ENCODE results near the gene ERC2.

Gene ERC2

DNA sequence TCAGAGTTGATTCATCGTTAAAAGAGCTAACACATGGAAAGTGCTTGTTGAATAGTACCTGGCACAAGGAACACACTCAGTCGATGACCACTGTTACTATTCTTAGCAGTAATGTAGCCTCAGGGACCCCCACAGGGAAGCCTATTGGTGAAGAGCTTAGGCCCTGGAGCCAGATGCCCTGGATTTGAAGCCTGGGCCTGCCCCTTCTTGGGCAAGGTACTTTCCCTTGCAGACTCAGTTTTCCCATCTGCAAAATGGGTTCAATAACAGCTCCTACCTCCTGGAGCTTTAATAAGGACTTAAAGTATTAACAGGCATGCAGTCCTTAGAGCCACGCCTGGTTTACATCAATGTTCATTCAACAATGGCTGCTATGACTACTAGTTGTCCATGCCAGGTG, 884.2 kb downstream of the ERC2 start:
- no peak for DNase-seq (ENCODE audit: low read depth)

DNA sequence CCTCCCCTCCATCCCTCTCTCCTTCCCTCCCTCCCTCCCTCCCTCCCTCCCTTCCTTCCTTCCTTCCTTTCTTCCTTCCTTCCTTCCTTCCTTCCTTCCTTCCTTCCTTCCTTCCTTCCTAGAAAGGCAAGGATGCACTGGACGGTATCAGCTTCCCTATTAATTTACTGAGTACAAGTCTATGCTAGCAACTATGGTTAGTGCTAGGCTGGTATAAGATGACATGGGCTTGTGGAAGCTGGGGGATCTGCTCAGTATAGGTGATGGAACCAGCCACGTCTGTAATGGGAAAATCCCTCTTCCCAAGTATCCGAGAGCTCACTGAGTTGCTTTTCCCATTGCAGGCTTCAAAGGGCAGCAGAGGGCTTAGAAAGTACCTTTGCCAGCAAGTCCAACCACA, 884.8 kb downstream of the ERC2 start:
- DNase-seq (ENCODE audit: low read depth), result no peak

DNA sequence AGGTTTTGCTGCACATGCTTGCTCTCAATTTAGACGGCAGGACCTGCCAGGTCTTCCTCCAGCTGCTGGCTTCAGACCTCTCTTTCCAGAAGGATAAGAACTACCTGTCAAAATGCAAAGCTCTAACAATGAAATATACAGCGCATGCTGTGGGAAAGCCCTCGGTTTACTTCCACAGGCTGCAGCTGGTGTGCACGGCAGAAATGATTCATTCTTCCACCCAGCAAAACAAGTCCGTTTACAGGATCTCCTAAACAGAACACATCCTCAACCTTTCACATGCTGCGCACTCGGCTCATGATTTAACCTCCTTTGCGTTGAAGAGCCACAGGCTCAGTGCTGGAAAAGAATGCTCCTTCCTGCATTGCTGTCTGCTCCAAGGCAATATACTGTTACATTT, 888.8 kb downstream of the ERC2 start:
- no peak for DNase-seq (ENCODE audit: low read depth)

- no peak for DNase-seq (ENCODE audit: low read depth)
Observed at GRCh38 chr3:55576621-55577388, 891.5 kb downstream of the ERC2 start.

DNA sequence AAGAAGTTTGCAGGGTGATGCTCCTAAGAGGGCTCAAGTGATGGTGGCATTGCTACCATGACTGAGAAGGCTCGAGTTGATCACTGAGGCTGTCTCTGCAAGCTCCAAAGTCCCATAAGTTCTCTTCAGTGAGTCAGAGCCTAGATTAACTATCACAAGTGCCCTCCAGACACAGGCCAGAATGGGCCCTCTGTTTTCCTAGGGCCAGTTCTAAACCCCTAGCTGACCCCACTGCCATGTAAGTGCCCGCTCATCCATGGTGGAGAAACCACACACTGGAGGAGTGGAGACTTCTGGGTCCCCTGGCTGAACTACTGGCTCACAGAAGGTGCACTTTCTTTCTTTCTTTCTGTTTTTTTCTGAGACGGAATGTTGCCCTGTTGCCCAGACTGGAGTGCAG, 893.6 kb downstream of the ERC2 start:
- no peak for DNase-seq (ENCODE audit: low read depth)

DNA sequence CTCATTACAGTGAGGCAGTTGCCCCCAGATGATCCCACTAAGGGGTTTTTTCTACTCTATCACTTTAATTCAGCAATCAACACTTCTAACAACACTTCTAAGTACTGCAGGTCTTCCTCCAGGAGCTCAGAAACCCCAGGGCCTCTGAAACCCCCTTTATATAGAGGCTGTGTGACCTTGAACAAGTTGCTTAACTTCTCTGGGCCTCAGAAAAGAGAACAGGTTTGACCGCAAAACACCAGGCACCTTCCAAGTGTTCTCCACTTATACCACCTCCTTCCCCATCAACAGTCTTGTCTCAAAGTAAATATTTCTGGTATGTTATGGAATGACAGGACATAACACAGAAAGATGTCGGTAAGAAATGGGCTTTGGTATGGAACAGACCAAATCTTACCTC, 895.5 kb downstream of the ERC2 start:
- DNase-seq (ENCODE audit: low read depth), result no peak

- DNase-seq (ENCODE audit: low read depth), result no peak
Observed at GRCh38 chr3:55571913-55572312, 896.4 kb downstream of the ERC2 start.

DNA sequence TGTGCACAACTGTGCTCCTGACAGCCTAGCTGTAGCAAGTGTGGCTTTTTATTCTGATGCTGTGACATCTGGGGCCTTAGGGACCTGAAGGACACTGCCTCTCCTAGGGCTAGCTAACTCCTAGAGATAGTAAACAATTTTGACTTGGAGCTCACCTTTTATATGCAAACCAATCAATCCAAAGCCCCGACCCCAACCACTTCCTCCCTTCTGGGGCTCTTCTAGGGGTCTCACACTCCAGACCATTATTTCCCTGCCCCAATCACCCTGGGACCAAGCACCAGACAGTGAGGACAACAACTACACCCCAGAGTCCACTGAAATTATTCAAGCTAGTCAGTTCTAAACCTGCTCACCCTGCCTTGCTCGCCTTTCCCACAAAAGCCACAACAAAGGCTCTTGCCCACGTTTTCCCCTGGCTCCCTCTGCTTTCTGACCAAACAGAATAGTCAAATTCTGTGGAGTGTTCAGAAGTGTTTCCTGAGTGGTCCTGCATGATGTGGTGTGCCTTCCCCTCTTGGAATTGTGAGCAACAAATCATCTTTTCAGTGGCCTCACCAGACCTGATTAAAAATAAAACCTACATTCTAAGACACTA, 897.0 kb downstream of the ERC2 start:
- no peak for DNase-seq (ENCODE audit: low read depth)

DNA sequence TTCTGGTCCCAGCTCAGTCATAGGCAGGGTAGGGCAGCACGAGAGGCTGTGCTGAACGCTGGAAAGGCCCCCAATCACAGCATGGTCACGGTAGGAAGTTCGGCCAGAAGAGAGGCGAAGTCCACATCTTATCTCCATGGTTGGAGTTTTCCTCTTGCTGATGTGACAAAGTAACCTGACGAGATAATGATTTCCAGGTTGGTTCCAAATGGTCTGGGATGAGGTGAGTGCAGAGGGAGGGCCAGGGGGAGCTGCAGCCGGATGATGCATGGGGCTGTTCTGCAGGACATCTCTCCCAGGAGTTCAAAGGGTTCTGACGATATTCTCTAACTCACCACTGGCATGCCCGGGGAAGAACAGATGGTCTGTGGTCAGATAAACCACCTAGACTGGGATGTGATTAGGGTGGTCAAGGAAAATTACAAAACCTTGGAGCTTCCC, 898.0 kb downstream of the ERC2 start:
- no peak for DNase-seq (ENCODE audit: low read depth)

GRCh38 chr3:55569033-55569599, 899.2 kb downstream of the ERC2 start:
- DNase-seq (ENCODE audit: low read depth), result no peak

- no peak for DNase-seq (ENCODE audit: low read depth)
Observed at GRCh38 chr3:55567615-55568014, 900.7 kb downstream of the ERC2 start.

GRCh38 chr3:55567121-55567520, 901.1 kb downstream of the ERC2 start:
- no peak for DNase-seq (ENCODE audit: low read depth)

- DNase-seq (ENCODE audit: low read depth), result no peak
Observed at GRCh38 chr3:55565521-55565920, 902.7 kb downstream of the ERC2 start.

DNA sequence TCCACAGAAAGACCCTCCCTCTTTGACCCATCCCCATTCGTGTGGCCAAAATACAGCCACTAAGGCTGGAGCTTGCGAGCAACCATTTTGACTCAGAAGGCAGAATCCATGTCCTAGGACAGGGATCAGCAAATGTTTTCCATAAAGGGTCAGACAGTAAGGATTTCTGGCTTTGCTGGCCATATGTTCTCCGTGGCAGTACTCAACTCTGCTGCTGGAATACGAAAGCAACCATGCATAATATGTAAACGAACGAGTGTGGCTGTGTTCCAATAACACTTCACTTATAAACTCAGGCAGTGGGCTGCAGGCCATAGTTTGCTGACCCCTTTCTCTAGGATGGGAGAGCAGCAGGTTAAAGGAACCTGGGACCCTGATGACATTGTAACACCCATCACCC, 903.5 kb downstream of the ERC2 start:
- DNase-seq (ENCODE audit: low read depth), result no peak

- DNase-seq (ENCODE audit: low read depth), result no peak
Observed at GRCh38 chr3:55562700-55563099, 905.6 kb downstream of the ERC2 start.

- DNase-seq (ENCODE audit: low read depth), result no peak
Observed at GRCh38 chr3:55559500-55560423, 908.5 kb downstream of the ERC2 start.

GRCh38 chr3:55558316-55558715, 910.0 kb downstream of the ERC2 start:
- DNase-seq (ENCODE audit: low read depth), result no peak

DNA sequence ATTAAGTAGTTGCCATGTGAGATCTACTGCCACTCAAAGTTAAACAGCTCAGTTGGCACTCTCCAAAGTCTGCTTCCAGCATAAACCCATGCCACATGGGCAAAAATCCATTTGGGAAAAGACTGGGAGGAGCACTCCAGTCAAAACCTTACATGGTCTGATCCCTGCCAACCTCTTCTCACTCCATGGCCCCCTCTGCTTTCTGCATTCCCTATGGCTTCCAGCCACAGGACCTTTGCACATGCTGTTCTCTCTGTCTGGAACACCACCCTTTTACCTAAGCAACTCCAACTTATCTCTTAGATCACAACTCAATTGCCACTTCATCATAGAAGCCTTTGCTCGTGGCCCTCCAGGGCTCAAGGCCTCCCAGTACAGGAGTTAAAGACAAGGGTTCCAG, 910.7 kb downstream of the ERC2 start:
- DNase-seq (ENCODE audit: low read depth), result no peak

DNA sequence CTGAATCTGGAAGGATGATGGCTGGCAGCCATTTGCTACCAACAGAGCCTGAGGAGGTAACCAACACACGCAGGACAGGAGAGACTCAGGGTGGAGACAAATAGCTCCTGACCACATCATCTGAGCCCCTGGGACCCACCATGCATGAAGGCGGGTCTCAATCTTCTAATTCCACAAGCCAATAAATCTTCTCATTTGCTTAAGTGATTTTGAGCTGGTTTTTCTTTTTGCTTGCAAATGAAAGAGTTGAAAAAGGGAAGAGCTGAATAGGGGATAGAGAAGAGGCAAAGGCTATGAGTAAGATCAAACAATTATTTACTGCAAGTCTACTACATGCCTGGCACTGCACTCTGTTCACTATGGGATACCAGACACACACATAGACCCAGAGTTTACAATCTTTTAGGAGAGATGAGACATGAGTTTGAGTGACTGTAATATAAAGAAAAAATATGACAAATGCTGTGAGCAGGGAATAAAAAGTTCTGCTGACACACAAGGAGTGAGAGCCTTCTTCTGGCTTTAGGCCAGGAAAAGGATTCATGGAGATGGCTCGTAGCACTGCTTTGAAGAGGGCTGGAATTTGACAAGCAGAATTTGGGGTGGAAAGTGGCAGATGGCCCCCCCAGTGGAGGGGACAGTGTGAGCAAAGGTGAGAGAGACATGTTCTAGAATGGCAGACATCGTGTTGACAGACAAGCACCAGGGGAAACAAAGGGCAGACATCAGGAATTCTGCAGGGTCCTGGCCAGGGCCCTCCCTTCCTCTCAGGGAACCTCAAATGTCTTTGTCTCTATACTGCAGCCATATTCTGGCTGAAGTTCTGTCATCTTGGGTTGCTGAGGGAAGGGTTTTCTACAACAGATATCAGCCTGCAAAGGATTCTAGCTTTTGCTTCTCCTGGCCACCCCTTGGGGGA, 911.4 kb downstream of the ERC2 start:
- no peak for DNase-seq (ENCODE audit: low read depth)

- DNase-seq (ENCODE audit: low read depth), result no peak
Observed at GRCh38 chr3:55555873-55556618, 912.2 kb downstream of the ERC2 start.

All from T-helper 22 cell (primary cell).